Measurements from ENCODE around the gene CLCN4. TPM values are rescaled to one million over a fixed set of nuclear protein-coding genes. Genes with fewer than 3 reads are reported as not detected.
A peak's percentile ranks its signal among the peaks of the same experiment; 100 is the strongest.

Gene CLCN4
- total RNA-seq, 1 experiment from 2014 or later = 6.9 TPM

DNA sequence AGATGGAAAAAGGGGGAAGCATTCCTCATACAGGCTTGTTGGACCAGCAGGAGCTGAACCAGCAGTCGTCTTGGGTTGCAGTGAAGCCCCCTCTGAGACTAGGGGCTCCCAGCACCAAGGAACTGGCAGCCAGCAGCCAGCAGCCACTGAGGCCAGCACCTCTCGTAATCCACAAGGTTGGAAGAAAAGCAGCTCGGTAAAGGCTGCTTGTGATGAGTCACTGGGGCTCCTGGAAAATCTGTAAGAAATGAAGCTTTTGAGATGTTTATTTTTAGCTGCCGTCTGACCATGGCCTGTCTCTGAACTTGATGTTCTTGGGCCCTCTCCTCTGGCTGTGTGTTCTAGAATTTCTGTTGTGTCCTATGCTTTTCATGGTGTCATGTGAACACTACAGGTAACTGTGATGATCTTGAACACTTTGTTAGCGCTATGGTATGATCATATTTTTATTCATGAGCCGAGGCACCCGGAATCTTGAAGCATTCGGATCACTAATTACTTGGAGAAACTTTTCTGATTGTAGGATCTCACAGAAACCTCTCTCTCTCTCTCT is 18.6 kb downstream of the CLCN4 start:
- Histone ChIP-seq H2BK12ac (ENCODE audit: insufficient read length, low read depth, low read length) (no peak overlapping the region), H3K14ac (ENCODE audit: insufficient read depth, low read length) (no peak overlapping the region), H2BK120ac (ENCODE audit: low read depth, low read length, poor library complexity, severe bottlenecking) (no peak overlapping the region), H3K27me3 (ENCODE audit: insufficient read depth, low read length) (no peaks in the 10 kb centered on the region), H3K4ac (ENCODE audit: low read depth, low read length) (no peak overlapping the region), H4K20me1 (ENCODE audit: control insufficient read depth, insufficient read depth, insufficient read length) (no peaks in the 10 kb centered on the region), H3K9me3 (ENCODE audit: control insufficient read depth, low read depth, low read length) (no peaks in the 10 kb centered on the region), H3K27ac (ENCODE audit: insufficient read length, low read depth, low read length) (no peak overlapping the region), H2BK20ac (ENCODE audit: low read depth, low read length, poor library complexity, severe bottlenecking) (no peak overlapping the region), H2BK15ac (ENCODE audit: low read depth, low read length) (no peak overlapping the region), H4K8ac (replicated peaks; ENCODE audit: insufficient read length, low read depth, low read length) (no peak overlapping the region), H3K18ac (ENCODE audit: insufficient read length, low read depth, low read length) (no peak overlapping the region), H3K4me1 (ENCODE audit: insufficient read depth, low read length) (no peaks in the 10 kb centered on the region), H4K5ac (ENCODE audit: insufficient read length, low read depth, low read length) (no peak overlapping the region), H3K79me1 (ENCODE audit: insufficient read depth, low read depth, low read length, poor library complexity, severe bottlenecking) (no peaks in the 10 kb centered on the region), H3K79me2 (ENCODE audit: insufficient read depth, low read length) (no peaks in the 10 kb centered on the region), H3K56ac (ENCODE audit: insufficient read length, low read depth, low read length) (no peak overlapping the region), H3K4me2 (ENCODE audit: insufficient read depth, insufficient read length, low read length) (no peak overlapping the region), H2AK5ac (ENCODE audit: insufficient read length, low read length) (no peak overlapping the region), H3K9ac (ENCODE audit: extremely low read depth, insufficient read length, low read length) (no peak overlapping the region), H3K23me2 (ENCODE audit: insufficient read length, low read depth, low read length, poor library complexity, severe bottlenecking) (no peaks in the 10 kb centered on the region), H2AFZ (ENCODE audit: low read length) (no peak overlapping the region), H2BK5ac (ENCODE audit: insufficient read length, low read length) (no peak overlapping the region), H3T11ph (ENCODE audit: low read length) (no peak overlapping the region), H4K91ac (ENCODE audit: insufficient read length, low read depth, low read length) (no peak overlapping the region), H3K23ac (ENCODE audit: insufficient read length, low read depth, low read length) (no peak overlapping the region)
- TF ChIP-seq, protein P1, sequence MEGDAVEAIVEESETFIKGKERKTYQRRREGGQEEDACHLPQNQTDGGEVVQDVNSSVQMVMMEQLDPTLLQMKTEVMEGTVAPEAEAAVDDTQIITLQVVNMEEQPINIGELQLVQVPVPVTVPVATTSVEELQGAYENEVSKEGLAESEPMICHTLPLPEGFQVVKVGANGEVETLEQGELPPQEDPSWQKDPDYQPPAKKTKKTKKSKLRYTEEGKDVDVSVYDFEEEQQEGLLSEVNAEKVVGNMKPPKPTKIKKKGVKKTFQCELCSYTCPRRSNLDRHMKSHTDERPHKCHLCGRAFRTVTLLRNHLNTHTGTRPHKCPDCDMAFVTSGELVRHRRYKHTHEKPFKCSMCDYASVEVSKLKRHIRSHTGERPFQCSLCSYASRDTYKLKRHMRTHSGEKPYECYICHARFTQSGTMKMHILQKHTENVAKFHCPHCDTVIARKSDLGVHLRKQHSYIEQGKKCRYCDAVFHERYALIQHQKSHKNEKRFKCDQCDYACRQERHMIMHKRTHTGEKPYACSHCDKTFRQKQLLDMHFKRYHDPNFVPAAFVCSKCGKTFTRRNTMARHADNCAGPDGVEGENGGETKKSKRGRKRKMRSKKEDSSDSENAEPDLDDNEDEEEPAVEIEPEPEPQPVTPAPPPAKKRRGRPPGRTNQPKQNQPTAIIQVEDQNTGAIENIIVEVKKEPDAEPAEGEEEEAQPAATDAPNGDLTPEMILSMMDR (conservative IDR thresholded peaks at IDR 0.05) = no peak
- Mint-ChIP-seq H3K4me3 (no peak overlapping the region), H3K36me3 (ENCODE audit: insufficient read depth in 1 of 3, low read depth in 3 of 3) (peaks cover 0 to 16% (median 11%) of the 10 kb centered on the region in 3 experiments; a peak in 3 of 7 replicates), H3K27ac (peak overlapping the region in 1 of 3 experiments; percentile 21; a peak in 2 of 7 replicates), H3K4me1 (peaks cover 20 to 34% of the 10 kb centered on the region in 2 experiments), H3K9me3 (peaks cover 49 to 62% of the 10 kb centered on the region in 2 experiments), H3K27me3 (ENCODE audit: low read depth) (peaks cover 2% of the 10 kb centered on the region; the same call in 1 of the 2 replicates)
- no peak for DNase-seq
- WGBS (ENCODE audit: extremely low coverage, insufficient read length, low lambda C conversion rate) = no CpG with 5 or more reads among the region's 8 CpGs
